GM23338 (cell line): Measurements from ENCODE around the gene EHD4. TPM values are rescaled to one million over a fixed set of nuclear protein-coding genes. Genes with fewer than 3 reads are reported as not detected.

Source experiments
- ATAC-seq: fragments of 200-7000 bp; cut with Tn5 transposase; 3 replicates; pipeline ENCODE4 v1.9.1; 2020
- DNase-seq: peaks from one replicate; pipeline ENCODE4 v3.0.0-alpha.2; 2015; ENCODE audit warnings: low spot score
- H2AFZ ChIP-seq: fragments of 200-600 bp; sonication (generic); 2 replicates; pipeline ENCODE4 v1.8.0; 2016; ENCODE audit warnings: antibody characterized with exemption, mild to moderate bottlenecking, moderate library complexity
- H3F3A ChIP-seq: fragments of 200-600 bp; sonication (generic); replicated peaks from 2 replicates; pipeline ENCODE4 v1.8.0; 2017; ENCODE audit warnings: antibody characterized with exemption, mixed run types, low read depth
- H3K27ac ChIP-seq: fragments of 200-600 bp; sonication (generic); 2 replicates; pipeline ENCODE4 v1.6.1; 2016; ENCODE audit warnings: low read depth
- H3K27me3 ChIP-seq: fragments of 200-600 bp; sonication (generic); 2 replicates; pipeline ENCODE4 v1.8.0; 2016; ENCODE audit warnings: mild to moderate bottlenecking, mixed run types, moderate library complexity; ENCODE audit not compliant: insufficient read depth
- H3K36me3 ChIP-seq: fragments of 200-600 bp; sonication (generic); 2 replicates; pipeline ENCODE4 v1.8.0; 2016; ENCODE audit warnings: mild to moderate bottlenecking; ENCODE audit not compliant: insufficient read depth
- H3K4me1 ChIP-seq: fragments of 200-600 bp; sonication (generic); 2 replicates; pipeline ENCODE4 v1.8.0; 2016; ENCODE audit warnings: mild to moderate bottlenecking, moderate library complexity; ENCODE audit not compliant: insufficient read depth
- H3K4me2 ChIP-seq: fragments of 200-600 bp; sonication (generic); 2 replicates; pipeline ENCODE4 v1.7.1; 2017; ENCODE audit warnings: mixed run types
- H3K4me3 ChIP-seq: fragments of 200-600 bp; sonication (generic); 2 replicates; pipeline ENCODE4 v1.6.1; 2016; ENCODE audit warnings: mixed run types
- H3K79me2 ChIP-seq: fragments of 200-600 bp; sonication (generic); replicated peaks from 2 replicates; pipeline ENCODE4 v1.8.0; 2017; ENCODE audit warnings: mild to moderate bottlenecking; ENCODE audit not compliant: insufficient read depth
- H3K9me2 ChIP-seq: fragments of 200-600 bp; sonication (generic); 2 replicates; pipeline ENCODE4 v1.8.0; 2017; ENCODE audit not compliant: insufficient read depth
- H4K20me1 ChIP-seq: fragments of 200-600 bp; sonication (generic); replicated peaks from 2 replicates; pipeline ENCODE4 v1.8.0; 2017; ENCODE audit warnings: mild to moderate bottlenecking; ENCODE audit not compliant: insufficient read depth
- H3K27ac Mint-ChIP-seq: 2 replicates; pipeline ENCODE4 v1.8.0; 2020; ENCODE audit warnings: inconsistent platforms, mild to moderate bottlenecking, moderate library complexity, mixed read lengths
- H3K27me3 Mint-ChIP-seq: 3 replicates; pipeline ENCODE4 v1.8.0; 2022; ENCODE audit warnings: low read depth, mild to moderate bottlenecking, moderate library complexity, mixed read lengths, inconsistent platforms; ENCODE audit not compliant: insufficient read depth, poor library complexity
- H3K36me3 Mint-ChIP-seq: 3 replicates; pipeline ENCODE4 v1.8.0; 2021; ENCODE audit warnings: low read depth, mild to moderate bottlenecking, inconsistent platforms, moderate library complexity, mixed read lengths
- H3K4me1 Mint-ChIP-seq: 3 replicates; pipeline ENCODE4 v1.8.0; 2020; ENCODE audit warnings: mild to moderate bottlenecking, inconsistent platforms, mixed read lengths
- H3K4me3 Mint-ChIP-seq: 3 replicates; pipeline ENCODE4 v1.8.0; 2021; ENCODE audit warnings: moderate library complexity, mild to moderate bottlenecking, inconsistent platforms, mixed read lengths
- H3K9me3 Mint-ChIP-seq: 3 replicates; pipeline ENCODE4 v1.8.0; 2020; ENCODE audit warnings: moderate library complexity, mild to moderate bottlenecking, inconsistent platforms, mixed read lengths
- CREB1 ChIP-seq: fragments of 250-450 bp; sonication (Bioruptor Pico); IDR thresholded peaks from 2 replicates; pipeline ENCODE4 v1.5.0; 2020; ENCODE audit warnings: low read depth, mild to moderate bottlenecking, moderate library complexity
- EZH2 ChIP-seq: fragments of 200-600 bp; sonication (generic); IDR thresholded peaks from one replicate; pipeline ENCODE4 v1.8.0; 2017; ENCODE audit warnings: antibody characterized with exemption, mild to moderate bottlenecking, low read depth; ENCODE audit not compliant: unreplicated experiment
- JUNB ChIP-seq: IDR thresholded peaks from one replicate; pipeline ENCODE4 v1.6.1; 2016; ENCODE audit warnings: antibody characterized with exemption; ENCODE audit not compliant: unreplicated experiment
- NANOG ChIP-seq: IDR thresholded peaks from 2 replicates; pipeline ENCODE4 v1.6.1; 2016; ENCODE audit warnings: antibody characterized with exemption, borderline replicate concordance
- ZNF114 ChIP-seq: fragments of 250-450 bp; sonication (Bioruptor Pico); IDR thresholded peaks from 2 replicates; pipeline ENCODE4 v1.5.0; 2020; ENCODE audit warnings: mild to moderate bottlenecking, moderate library complexity
- polyA plus RNA-seq: library from polyadenylated mRNA; unstranded; fragments of >200 nt; fragmentation: Nextera tagmentation; extraction: Ambion mirVana; gene quantifications from 2 replicates; pipeline ENCODE4 v1.2.1, GENCODE V29; 2016
- total RNA-seq: library from RNA; depleted of rRNA; stranded (reverse); fragments of >200 nt; shearing (Covaris generic); gene quantifications from 2 replicates; pipeline ENCODE4 v1.2.3, GENCODE V29; 2014
- TF ChIP-seq, protein P1 (sequence below): fragments of 250-450 bp; sonication (Bioruptor Pico); IDR thresholded peaks from 2 replicates; pipeline ENCODE4 v1.5.0; 2020; ENCODE audit warnings: mild to moderate bottlenecking, moderate library complexity
- TF ChIP-seq, protein P2 (sequence below), 2 experiments: fragments of 200-600 bp in 1 of 2; sonication (generic) in 1 of 2; conservative IDR thresholded peaks; 2 replicates each; pipeline versions ENCODE4 v1.5.1 to v1.6.1; 2016 to 2017; ENCODE audit warnings: antibody characterized with exemption in 2 of 2, low read depth in 2 of 2, mild to moderate bottlenecking in 2 of 2, moderate library complexity in 1 of 2
- TF ChIP-seq, protein P3 (sequence below): IDR thresholded peaks from one replicate; pipeline ENCODE4 v1.6.1; 2018; ENCODE audit warnings: antibody characterized with exemption; ENCODE audit not compliant: unreplicated experiment

The EHD4 gene
- total and polyA plus RNA-seq, 2 experiments from 2014 or later = 13.0 to 31.0 TPM

DNA sequence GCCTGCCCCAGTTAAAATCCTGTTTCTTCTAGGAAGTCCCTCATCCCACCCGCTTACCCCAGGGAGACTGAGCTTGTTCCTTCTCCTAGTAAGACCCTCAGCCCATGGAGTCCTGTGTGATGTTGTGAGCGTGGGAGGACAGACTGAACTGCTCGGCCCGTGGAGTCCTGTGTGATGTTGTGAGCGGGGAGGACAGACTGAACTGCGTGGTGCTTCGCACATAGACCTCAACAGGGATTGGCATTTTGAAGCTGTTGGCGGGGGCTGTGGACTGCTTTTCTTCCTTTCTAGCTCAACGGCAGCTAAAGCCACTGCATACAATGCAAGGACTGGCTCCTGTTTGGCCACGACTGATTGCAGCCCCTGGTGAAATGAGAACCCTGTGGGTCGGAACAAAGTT is 76.9 kb downstream of the EHD4 start (continued):
- TF ChIP-seq, protein P1, sequence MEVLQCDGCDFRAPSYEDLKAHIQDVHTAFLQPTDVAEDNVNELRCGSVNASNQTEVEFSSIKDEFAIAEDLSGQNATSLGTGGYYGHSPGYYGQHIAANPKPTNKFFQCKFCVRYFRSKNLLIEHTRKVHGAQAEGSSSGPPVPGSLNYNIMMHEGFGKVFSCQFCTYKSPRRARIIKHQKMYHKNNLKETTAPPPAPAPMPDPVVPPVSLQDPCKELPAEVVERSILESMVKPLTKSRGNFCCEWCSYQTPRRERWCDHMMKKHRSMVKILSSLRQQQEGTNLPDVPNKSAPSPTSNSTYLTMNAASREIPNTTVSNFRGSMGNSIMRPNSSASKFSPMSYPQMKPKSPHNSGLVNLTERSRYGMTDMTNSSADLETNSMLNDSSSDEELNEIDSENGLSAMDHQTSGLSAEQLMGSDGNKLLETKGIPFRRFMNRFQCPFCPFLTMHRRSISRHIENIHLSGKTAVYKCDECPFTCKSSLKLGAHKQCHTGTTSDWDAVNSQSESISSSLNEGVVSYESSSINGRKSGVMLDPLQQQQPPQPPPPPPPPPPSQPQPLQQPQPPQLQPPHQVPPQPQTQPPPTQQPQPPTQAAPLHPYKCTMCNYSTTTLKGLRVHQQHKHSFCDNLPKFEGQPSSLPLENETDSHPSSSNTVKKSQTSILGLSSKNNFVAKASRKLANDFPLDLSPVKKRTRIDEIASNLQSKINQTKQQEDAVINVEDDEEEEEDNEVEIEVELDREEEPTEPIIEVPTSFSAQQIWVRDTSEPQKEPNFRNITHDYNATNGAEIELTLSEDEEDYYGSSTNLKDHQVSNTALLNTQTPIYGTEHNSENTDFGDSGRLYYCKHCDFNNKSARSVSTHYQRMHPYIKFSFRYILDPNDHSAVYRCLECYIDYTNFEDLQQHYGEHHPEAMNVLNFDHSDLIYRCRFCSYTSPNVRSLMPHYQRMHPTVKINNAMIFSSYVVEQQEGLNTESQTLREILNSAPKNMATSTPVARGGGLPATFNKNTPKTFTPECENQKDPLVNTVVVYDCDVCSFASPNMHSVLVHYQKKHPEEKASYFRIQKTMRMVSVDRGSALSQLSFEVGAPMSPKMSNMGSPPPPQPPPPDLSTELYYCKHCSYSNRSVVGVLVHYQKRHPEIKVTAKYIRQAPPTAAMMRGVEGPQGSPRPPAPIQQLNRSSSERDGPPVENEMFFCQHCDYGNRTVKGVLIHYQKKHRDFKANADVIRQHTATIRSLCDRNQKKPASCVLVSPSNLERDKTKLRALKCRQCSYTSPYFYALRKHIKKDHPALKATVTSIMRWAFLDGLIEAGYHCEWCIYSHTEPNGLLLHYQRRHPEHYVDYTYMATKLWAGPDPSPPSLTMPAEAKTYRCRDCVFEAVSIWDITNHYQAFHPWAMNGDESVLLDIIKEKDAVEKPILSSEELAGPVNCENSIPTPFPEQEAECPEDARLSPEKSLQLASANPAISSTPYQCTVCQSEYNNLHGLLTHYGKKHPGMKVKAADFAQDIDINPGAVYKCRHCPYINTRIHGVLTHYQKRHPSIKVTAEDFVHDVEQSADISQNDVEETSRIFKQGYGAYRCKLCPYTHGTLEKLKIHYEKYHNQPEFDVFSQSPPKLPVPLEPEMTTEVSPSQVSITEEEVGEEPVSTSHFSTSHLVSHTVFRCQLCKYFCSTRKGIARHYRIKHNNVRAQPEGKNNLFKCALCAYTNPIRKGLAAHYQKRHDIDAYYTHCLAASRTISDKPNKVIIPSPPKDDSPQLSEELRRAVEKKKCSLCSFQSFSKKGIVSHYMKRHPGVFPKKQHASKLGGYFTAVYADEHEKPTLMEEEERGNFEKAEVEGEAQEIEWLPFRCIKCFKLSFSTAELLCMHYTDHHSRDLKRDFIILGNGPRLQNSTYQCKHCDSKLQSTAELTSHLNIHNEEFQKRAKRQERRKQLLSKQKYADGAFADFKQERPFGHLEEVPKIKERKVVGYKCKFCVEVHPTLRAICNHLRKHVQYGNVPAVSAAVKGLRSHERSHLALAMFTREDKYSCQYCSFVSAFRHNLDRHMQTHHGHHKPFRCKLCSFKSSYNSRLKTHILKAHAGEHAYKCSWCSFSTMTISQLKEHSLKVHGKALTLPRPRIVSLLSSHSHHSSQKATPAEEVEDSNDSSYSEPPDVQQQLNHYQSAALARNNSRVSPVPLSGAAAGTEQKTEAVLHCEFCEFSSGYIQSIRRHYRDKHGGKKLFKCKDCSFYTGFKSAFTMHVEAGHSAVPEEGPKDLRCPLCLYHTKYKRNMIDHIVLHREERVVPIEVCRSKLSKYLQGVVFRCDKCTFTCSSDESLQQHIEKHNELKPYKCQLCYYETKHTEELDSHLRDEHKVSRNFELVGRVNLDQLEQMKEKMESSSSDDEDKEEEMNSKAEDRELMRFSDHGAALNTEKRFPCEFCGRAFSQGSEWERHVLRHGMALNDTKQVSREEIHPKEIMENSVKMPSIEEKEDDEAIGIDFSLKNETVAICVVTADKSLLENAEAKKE (CRISPR knock-in tag) = no peak
- TF ChIP-seq CREB1 = no peak

DNA sequence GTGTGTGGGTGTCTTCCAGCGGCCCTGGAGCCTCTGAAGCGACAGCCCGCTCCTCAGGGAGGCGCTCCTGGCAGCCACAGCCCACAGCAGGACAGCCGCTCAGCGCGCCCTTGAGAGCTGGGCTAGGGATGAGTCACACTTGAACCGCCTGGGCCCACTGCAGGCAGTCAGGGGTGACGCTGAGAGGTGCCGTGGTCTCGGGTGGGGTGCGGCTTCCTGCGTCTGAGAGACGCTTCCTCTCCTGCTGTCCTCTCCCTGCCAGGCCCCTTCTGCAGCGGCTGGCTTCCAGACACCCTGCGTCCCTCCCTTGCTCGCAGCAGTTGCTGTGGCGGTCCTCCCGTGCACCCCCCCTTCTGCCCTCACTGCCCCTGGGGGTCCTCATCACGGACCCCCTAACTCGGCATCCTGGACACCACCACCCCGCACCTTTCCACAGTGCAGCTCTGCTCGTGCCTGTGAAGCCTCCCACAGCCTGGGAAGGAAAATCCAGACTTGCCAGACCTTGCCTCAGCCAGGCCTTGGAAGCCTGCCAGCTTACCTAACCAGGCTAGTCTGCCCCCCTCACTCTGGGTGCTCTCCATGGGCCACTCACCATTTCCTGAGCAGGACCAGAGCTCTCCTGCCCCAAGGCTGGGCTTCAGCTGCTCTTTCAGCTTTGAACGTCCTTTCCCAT is 77.4 kb downstream of the EHD4 start:
- Histone ChIP-seq H3K27me3 (no peaks in the 10 kb centered on the region), H3K4me3 (no peak overlapping the region), H3K4me2 (no peak overlapping the region), H3K79me2 (no peaks in the 10 kb centered on the region), H3K9me2 (no peaks in the 10 kb centered on the region), H2AFZ (no peak overlapping the region), H3K36me3 (no peaks in the 10 kb centered on the region; the same call in 1 of the 2 replicates), H4K20me1 (no peaks in the 10 kb centered on the region; the same call in 1 of the 2 replicates), H3K4me1 (no peaks in the 10 kb centered on the region), H3K27ac (no peak overlapping the region), H3F3A (no peaks in the 10 kb centered on the region)
- ATAC-seq = peak; percentile 62
- H3K27ac Mint-ChIP-seq = no peak overlapping the region
- TF ChIP-seq, protein P2, sequence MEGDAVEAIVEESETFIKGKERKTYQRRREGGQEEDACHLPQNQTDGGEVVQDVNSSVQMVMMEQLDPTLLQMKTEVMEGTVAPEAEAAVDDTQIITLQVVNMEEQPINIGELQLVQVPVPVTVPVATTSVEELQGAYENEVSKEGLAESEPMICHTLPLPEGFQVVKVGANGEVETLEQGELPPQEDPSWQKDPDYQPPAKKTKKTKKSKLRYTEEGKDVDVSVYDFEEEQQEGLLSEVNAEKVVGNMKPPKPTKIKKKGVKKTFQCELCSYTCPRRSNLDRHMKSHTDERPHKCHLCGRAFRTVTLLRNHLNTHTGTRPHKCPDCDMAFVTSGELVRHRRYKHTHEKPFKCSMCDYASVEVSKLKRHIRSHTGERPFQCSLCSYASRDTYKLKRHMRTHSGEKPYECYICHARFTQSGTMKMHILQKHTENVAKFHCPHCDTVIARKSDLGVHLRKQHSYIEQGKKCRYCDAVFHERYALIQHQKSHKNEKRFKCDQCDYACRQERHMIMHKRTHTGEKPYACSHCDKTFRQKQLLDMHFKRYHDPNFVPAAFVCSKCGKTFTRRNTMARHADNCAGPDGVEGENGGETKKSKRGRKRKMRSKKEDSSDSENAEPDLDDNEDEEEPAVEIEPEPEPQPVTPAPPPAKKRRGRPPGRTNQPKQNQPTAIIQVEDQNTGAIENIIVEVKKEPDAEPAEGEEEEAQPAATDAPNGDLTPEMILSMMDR (conservative IDR thresholded peaks at IDR 0.05; ENCODE audit: low read depth in 2 of 2) = 0 out of 4 replicates have a peak, but pooled peaks of 1 of the 2 experiments have one; percentile 7
- TF ChIP-seq NANOG = no peak
- TF ChIP-seq ZNF114 (CRISPR knock-in tag) = no peak
- no peak for TF ChIP-seq JUNB
- TF ChIP-seq, protein P3, sequence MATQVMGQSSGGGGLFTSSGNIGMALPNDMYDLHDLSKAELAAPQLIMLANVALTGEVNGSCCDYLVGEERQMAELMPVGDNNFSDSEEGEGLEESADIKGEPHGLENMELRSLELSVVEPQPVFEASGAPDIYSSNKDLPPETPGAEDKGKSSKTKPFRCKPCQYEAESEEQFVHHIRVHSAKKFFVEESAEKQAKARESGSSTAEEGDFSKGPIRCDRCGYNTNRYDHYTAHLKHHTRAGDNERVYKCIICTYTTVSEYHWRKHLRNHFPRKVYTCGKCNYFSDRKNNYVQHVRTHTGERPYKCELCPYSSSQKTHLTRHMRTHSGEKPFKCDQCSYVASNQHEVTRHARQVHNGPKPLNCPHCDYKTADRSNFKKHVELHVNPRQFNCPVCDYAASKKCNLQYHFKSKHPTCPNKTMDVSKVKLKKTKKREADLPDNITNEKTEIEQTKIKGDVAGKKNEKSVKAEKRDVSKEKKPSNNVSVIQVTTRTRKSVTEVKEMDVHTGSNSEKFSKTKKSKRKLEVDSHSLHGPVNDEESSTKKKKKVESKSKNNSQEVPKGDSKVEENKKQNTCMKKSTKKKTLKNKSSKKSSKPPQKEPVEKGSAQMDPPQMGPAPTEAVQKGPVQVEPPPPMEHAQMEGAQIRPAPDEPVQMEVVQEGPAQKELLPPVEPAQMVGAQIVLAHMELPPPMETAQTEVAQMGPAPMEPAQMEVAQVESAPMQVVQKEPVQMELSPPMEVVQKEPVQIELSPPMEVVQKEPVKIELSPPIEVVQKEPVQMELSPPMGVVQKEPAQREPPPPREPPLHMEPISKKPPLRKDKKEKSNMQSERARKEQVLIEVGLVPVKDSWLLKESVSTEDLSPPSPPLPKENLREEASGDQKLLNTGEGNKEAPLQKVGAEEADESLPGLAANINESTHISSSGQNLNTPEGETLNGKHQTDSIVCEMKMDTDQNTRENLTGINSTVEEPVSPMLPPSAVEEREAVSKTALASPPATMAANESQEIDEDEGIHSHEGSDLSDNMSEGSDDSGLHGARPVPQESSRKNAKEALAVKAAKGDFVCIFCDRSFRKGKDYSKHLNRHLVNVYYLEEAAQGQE = no peak
- TF ChIP-seq EZH2 = no peak
- no peak for TF ChIP-seq CREB1
- H3K9me3 Mint-ChIP-seq = no peaks in the 10 kb centered on the region
- H3K36me3 Mint-ChIP-seq = peaks cover 8% of the 10 kb centered on the region; the same call in 2 of the 3 replicates
- H3K4me3 Mint-ChIP-seq = no peak overlapping the region
- H3K4me1 Mint-ChIP-seq = no peaks in the 10 kb centered on the region; the same call in 2 of the 3 replicates
- peak; percentile 36 for DNase-seq
- H3K27me3 Mint-ChIP-seq = peaks cover 12% of the 10 kb centered on the region
